Esophagus muscularis mucosa (tissue), 4 donors: ENCODE measurements around the gene SH2D3C. TPM values are rescaled to one million over a fixed set of nuclear protein-coding genes. Genes with fewer than 3 reads are reported as not detected.
"Not testable (repeated sequence)": the region's sequence is repeated elsewhere in the genome, so short reads cannot be mapped to it uniquely, and the experiment has no call there.

ENCODE experiments used
- DNase-seq: peaks from one replicate; pipeline ENCODE4 v3.0.0-alpha.2; 2017; ENCODE audit errors: extremely low spot score
- H3K27ac ChIP-seq, 4 donors: fragments of 200-600 bp; sonication (generic); replicated peaks in 1 of 4; 1 replicate in 3 of 4; 2 replicates in 1 of 4; pipeline ENCODE4 v1.5.1; 2016 to 2019; ENCODE audit warnings: mild to moderate bottlenecking in 1 of 4
- H3K27me3 ChIP-seq, 4 donors: fragments of 200-600 bp; sonication (generic); one replicate each; pipeline versions ENCODE4 v1.5.1 to v1.6.0; 2016 to 2019
- H3K36me3 ChIP-seq, 4 donors: fragments of 200-600 bp; sonication (generic); one replicate each; pipeline ENCODE4 v1.5.1; 2016 to 2019
- H3K4me1 ChIP-seq, 4 donors: fragments of 200-600 bp; sonication (generic); one replicate each; pipeline ENCODE4 v1.5.1; 2016 to 2019
- H3K4me3 ChIP-seq, 4 donors: fragments of 200-600 bp; sonication (generic); 1 replicate in 2 of 4; 2 replicates in 2 of 4; pipeline ENCODE4 v1.5.1; 2016 to 2019; ENCODE audit warnings: mild to moderate bottlenecking in 4 of 4, moderate library complexity in 1 of 4
- H3K9me3 ChIP-seq, 4 donors: fragments of 200-600 bp; sonication (generic); 1 replicate in 3 of 4; 2 replicates in 1 of 4; pipeline ENCODE4 v1.5.1; 2016 to 2019
- CTCF ChIP-seq, 3 experiments: fragments of 200-600 bp in 2 of 3; fragments of 450-650 bp in 1 of 3; sonication (generic) in 2 of 3; IDR thresholded peaks; one replicate each; pipeline ENCODE4 v1.5.1; 2017 to 2019; ENCODE audit warnings: antibody characterized with exemption in 3 of 3, mild to moderate bottlenecking in 2 of 3, moderate library complexity in 1 of 3
- EP300 ChIP-seq: sonication (generic); formaldehyde crosslinking; IDR thresholded peaks from one replicate; pipeline ENCODE4 v1.6.1; 2017; ENCODE audit warnings: antibody characterized with exemption
- POLR2A ChIP-seq: fragments of 450-650 bp; IDR thresholded peaks from one replicate; pipeline ENCODE4 v1.6.1; 2017; ENCODE audit warnings: antibody characterized with exemption, moderate library complexity, mild to moderate bottlenecking, low read depth
- POLR2AphosphoS5 ChIP-seq, 2 donors: sonication (generic); formaldehyde crosslinking; IDR thresholded peaks; one replicate each; pipeline ENCODE4 v1.6.1; 2017; ENCODE audit warnings: antibody characterized with exemption in 2 of 2
- WGBS: methylation state at CpG from one replicate; pipeline ENCODE4 v1.1.5; 2018; 5-methylcytosine and 5-hydroxymethylcytosine counted together
- intact Hi-C: fragments of 100-400 bp; cut with DNase I; formaldehyde crosslinking; loops from one replicate; pipeline ENCODE4 v1.15.1; 2023
- total RNA-seq, 4 donors: library from RNA; depleted of rRNA; stranded (reverse); fragments of >200 nt; gene quantifications; one replicate each; pipeline versions ENCODE4 v1.1.0 to v1.2.1, GENCODE V29; 2016

SH2D3C gene
- total RNA-seq, 4 donors from 2014 or later: 5.0 to 18.1 (median 14.3) TPM

GRCh38 chr9:127758843-127759242 is 19.6 kb downstream of the SH2D3C start:
- WGBS: 88% methylated on average over 5 of the region's 5 CpGs
- TF ChIP-seq EP300: no peak
- no peak for TF ChIP-seq POLR2A
- TF ChIP-seq CTCF (IDR thresholded peaks at IDR 0.05): no peak
- TF ChIP-seq POLR2AphosphoS5 (IDR thresholded peaks at IDR 0.05): no peak

GRCh38 chr9:127756776-127757175 is 21.7 kb downstream of the SH2D3C start:
- DNase-seq, H3K27ac ChIP-seq, intact Hi-C loops, H3K4me3 ChIP-seq, H3K9me3 ChIP-seq: not testable (repeated sequence)
- peaks cover 0 to 82% (median 21%) of the 10 kb centered on the region in 4 donors for H3K27me3 ChIP-seq
- peaks cover 21 to 30% (median 27%) of the 10 kb centered on the region in 4 donors for H3K4me1 ChIP-seq
- WGBS: 84% methylated on average over 11 of the region's 11 CpGs
- H3K36me3 ChIP-seq: peaks cover 0 to 26% (median 0%) of the 10 kb centered on the region in 4 donors

More at GRCh38 chr9:127758843-127759242, 19.6 kb downstream of the SH2D3C start:
- Histone ChIP-seq H3K27ac (no peak overlapping the region), H3K27me3 (peaks cover 0 to 77% (median 18%) of the 10 kb centered on the region in 4 donors), H3K4me3 (no peak overlapping the region), H3K36me3 (peaks cover 0 to 22% (median 0%) of the 10 kb centered on the region in 4 donors), H3K9me3 (no peaks in the 10 kb centered on the region), H3K4me1 (peaks cover 28 to 38% (median 32%) of the 10 kb centered on the region in 4 donors)
- DNase-seq: no peak
- intact Hi-C loops: no loop called here

GRCh38 chr9:127756233-127756632 is 22.2 kb downstream of the SH2D3C start:
- no peak for DNase-seq
- H3K27me3 ChIP-seq: peaks cover 0 to 82% (median 21%) of the 10 kb centered on the region in 4 donors
- 90% methylated on average over 3 of the region's 3 CpGs for WGBS

GRCh38 chr9:127755061-127756060 is 23.1 kb downstream of the SH2D3C start:
- peaks cover 0 to 31% (median 2%) of the 10 kb centered on the region in 4 donors for H3K36me3 ChIP-seq
- peaks cover 17 to 27% (median 18%) of the 10 kb centered on the region in 4 donors for H3K4me1 ChIP-seq
- no peak for DNase-seq
- no peaks in the 10 kb centered on the region for H3K9me3 ChIP-seq
- intact Hi-C loops: no loop called here
- peak overlapping the region in 3 of 4 donors; percentile 15 to 34 (median 16) for H3K4me3 ChIP-seq
- H3K27ac ChIP-seq: peak overlapping the region in 3 of 4 donors; percentile 6 to 43 (median 14)
- WGBS: 78% methylated on average over 9 of the region's 61 CpGs
- TF ChIP-seq POLR2A (no peak), CTCF (IDR thresholded peaks at IDR 0.05) (no peak), POLR2AphosphoS5 (IDR thresholded peaks at IDR 0.05) (no peak), EP300 (no peak)
- H3K27me3 ChIP-seq: peaks cover 0 to 79% (median 21%) of the 10 kb centered on the region in 4 donors

More at GRCh38 chr9:127756233-127756632, 22.2 kb downstream of the SH2D3C start:
- no peak for TF ChIP-seq EP300
- TF ChIP-seq POLR2A: no peak
- no peak for TF ChIP-seq CTCF (IDR thresholded peaks at IDR 0.05)
- TF ChIP-seq POLR2AphosphoS5 (IDR thresholded peaks at IDR 0.05): no peak
- Histone ChIP-seq H3K9me3 (no peaks in the 10 kb centered on the region), H3K27ac (no peak overlapping the region), H3K4me3 (no peak overlapping the region), H3K36me3 (peaks cover 0 to 30% (median 0%) of the 10 kb centered on the region in 4 donors), H3K4me1 (peaks cover 17 to 30% (median 21%) of the 10 kb centered on the region in 4 donors)
- intact Hi-C loops: no loop called here
